Embryonic facial prominence (tissue), 1 donor: ENCODE measurements around the gene ZNF749.
"Not testable (repeated sequence)": the region's sequence is repeated elsewhere in the genome, so short reads cannot be mapped to it uniquely, and the experiment has no call there.

Source experiments
- DNase-seq: peaks from one replicate; pipeline ENCODE4 v3.0.0-alpha.2; 2016; ENCODE audit errors: extremely low spot score

The ZNF749 gene

DNA sequence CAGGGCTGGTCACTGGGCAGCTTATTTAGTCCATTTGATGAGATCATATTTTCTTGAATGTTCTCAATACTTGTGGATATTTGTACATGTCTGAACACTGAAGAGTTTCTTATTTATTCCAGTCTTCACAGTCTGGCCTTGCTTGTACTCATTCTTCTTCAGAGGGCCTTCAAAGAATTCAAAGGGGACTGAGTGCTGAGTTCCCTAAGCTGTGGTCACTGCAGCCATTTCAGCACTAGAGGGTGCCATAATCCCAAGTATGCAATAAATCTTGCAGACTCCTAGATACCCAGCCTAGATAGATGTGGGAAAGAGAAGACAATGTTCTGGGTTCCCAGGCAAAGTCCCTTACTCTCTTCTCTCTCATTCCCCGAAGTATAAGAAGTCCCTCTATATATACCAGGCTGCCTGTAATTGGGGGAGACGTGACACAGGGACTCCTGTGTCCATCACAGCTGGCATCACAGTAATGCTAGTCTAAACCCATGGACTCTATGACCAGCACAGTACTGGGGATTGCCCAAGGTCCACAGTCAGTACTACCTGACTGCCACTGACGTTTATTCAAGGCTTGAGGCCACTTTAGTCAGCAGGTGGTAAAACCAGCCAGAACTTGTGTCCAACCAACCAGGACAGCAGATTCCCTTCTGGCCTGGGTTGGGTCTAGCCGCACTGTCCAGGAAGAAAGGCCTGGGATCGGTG, 30.7 kb downstream of the ZNF749 start:
- DNase-seq = no peak

DNA sequence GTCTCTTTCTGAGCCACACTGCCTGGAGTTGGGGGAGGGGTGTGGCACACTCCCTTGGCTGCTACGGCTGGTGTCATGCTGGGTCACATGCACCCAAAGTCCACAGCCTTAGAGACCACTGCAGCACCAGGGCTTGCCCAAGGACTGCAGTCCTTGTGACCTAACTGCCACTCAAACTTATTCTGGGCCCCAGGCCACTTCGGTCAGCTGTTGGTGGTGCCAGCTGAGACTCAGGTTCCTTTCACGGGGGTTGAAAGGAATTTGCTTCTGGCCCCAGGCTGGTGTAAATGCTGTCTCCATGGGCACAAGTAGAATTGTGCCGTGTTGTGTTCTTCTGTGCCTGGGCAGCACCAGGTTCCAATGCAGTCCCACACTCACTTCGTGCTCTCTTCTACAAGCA, 31.4 kb downstream of the ZNF749 start:
- no peak for DNase-seq

DNA sequence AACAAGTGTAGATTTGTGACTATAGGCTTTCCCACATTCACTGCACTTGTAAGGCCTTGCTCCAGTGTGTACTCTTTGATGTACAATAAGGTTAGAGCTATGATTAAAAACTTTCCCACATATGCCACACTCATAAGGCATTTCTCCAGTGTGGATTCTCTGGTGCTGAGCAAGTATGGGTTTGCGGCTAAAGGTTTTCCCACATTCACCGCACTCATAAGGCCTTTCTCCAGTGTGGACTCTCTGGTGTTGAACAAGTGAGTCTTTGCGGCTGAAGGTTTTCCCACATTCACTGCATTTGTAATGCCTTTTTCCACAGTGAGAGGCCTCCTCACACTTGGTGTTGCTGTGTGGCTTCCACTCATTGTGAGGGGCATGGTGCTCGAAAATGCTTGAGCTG, 38.5 kb downstream of the ZNF749 start:
- DNase-seq = no peak

DNA sequence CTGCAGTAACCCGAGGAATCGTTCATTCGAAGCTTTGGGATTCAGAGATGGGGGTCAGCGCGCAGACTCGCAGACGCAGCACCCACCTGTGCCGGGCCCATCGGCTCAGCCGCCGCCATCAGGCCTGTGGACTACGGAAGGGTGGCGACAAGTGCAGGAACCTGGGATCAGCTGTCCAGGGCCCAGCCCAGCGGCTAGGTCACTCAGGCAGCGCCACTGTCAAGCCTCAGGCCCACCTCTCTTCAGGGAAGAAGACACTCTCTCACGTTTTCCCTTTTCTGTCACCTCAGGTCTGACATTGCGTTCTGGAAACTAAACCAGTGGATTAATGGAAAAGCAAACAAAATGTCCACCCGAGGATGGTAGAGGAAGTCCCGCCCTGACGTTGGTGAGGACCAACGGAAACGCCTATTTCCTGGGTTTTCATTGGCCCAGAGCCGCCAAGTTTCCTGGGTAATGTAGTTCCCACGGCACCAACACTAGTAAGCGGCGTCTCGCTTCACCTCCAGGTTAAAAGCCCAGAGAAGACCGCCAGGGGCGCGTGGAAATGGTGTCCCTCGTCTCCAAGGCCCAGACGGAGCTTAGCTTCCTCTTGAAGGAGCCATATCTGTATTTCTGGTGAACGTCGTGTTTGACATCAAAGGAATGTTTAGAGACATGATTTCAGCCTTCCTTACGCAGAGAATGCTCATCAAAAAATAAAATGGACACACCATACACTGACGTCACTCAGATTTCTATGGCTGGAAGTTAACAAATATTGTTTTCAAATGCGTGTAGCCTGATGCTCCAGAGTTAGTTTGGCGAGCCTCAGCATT, 42.3 kb downstream of the ZNF749 start, which contains the start of gene ZNF772:
ZNF772 (minus strand) TSS at position 376 of the 818 bp plus-strand sequence; CDS start at position 119, 257 bp downstream.
- peak; percentile 88 for DNase-seq

DNA sequence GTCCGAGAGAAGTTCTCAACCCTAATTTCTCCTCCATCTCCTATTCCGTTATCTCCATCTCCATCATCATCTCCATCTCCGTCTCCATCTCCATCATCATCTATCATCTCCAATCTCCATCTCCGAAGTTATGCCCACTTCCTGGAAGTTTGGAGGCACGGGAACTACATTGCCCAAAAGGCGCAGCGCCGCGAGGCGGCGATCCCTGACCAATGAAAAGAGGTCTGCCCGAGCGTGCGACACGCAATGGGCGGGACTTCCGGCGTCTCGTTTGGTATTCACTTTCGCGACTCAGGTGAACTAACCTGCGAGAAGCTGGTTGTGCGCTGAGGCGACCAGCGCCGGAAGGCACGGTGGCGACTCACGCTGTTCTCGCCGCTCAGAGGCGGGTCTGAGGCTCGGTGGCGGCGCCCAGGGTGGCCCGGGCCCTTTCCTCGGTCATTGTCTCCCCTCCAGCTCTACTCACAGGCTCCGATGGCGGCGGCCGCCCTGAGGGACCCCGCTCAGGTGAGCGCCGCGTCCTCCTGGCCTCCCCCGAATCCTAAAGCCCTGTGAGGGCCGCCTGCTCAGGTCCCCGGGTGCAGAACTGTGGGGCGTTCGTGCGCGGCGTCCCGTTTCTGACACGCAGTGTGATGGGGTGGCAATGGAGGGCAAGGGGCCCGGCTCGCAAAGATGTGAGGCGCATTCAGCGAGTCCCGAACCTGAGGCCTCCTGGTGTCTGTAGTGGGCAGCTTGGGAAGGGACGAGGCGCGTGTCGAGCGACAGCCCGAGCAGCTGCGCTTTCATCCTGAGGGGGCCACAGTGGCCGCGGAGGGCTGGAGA, 52.6 kb downstream of the ZNF749 start, which contains the start of gene ZNF419:
ZNF419 (plus strand) TSS at position 274 of the 822 bp plus-strand sequence; CDS start at position 475, 201 bp downstream.
- DNase-seq = peak; percentile 77

DNA sequence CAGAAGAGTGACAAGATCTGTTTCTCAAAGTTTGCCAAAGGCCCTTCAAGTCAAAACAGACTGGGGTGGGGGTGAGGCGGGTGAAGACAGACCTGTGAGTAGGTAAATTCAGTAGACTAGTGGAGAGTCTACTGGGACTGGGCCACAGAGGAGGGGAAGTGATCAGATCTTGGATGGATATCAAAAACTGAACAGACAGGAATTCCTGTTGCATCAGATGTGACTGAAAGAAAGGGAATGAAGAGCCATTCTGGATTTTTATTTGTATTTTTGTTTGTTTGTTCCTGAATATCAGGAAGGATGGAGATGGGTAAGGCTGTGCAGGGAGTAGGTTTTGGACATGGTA, 53.1 kb downstream of the ZNF749 start:
- not testable (repeated sequence) for DNase-seq
